Heart left ventricle (tissue), 13 donors: ENCODE measurements around the gene MYO5B.

ENCODE experiments used
- POLR2A ChIP-seq, 2 donors: fragments of 450-650 bp; IDR thresholded peaks; one replicate each; pipeline ENCODE4 v1.6.1; 2017; ENCODE audit warnings: antibody characterized with exemption in 2 of 2, mild to moderate bottlenecking in 2 of 2, moderate library complexity in 2 of 2
- TF ChIP-seq, protein P1 (sequence below), 12 donors: fragments of 200-600 bp; sonication (generic) in 4 of 12; IDR thresholded peaks; one replicate each; pipeline versions ENCODE4 v1.5.0 to v1.8.0; 2018 to 2022; ENCODE audit warnings: antibody characterized with exemption in 12 of 12, mild to moderate bottlenecking in 5 of 12
- donor health status: ischemic (EF 13 %, LVEDD 7.1; RV severe dilation, severe dysfunction).
- donor health status: DM: no; HTN: yes; CAD: no.
- donor health status: DM: no; HTN: no; CAD: no.
- donor health status: ischemic (EF 25% LVEDD 6.9; RV normal size, moderate dysfunction).
- donor health status: ischemic (EF 25% LVEDD 5.7; RV mildly dilated, moderate dysfunction).
- donor health status: ischemic (EF 35%, LVEDD 5.7; RV mildly dilated, moderate dysfunction).
- donor health status: nonischemic (EF 11% LVEDD 7.7; RV severe dilation, severe dysfunction).
- donor health status: DM: yes; HTN: yes; CAD: no.
- donor health status: PGD.
- donor health status: ischemic (EF 29% LVEDD 5.4; RV normal size, mild dysfunction).
- donor health status: nonischemic (EF 23%, LVEDD 6.1; RV moderate dilation, normal function).

DNA sequence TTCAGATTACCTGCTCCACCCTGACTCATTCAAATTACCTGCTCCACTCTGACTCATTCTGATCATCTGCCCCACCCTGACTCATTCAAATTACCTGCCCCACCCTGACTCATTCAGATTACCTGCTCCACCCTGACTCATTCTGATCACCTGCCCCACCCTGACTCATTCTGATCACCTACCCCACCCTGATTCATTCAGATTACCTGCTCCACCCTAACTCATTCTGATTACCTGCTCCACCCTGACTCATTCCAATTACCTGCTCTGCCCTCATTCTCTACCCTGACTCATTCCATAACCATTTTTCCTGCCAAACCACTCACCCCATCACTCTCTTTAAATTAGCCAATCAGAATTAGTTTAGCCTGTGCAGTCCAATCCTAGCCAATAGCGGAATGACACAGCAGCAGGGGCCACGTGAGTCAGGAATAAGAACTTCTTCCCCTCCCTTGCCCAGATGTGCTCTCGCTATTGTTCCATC is 45.2 kb upstream of the MYO5B start:
- TF ChIP-seq, protein P1, sequence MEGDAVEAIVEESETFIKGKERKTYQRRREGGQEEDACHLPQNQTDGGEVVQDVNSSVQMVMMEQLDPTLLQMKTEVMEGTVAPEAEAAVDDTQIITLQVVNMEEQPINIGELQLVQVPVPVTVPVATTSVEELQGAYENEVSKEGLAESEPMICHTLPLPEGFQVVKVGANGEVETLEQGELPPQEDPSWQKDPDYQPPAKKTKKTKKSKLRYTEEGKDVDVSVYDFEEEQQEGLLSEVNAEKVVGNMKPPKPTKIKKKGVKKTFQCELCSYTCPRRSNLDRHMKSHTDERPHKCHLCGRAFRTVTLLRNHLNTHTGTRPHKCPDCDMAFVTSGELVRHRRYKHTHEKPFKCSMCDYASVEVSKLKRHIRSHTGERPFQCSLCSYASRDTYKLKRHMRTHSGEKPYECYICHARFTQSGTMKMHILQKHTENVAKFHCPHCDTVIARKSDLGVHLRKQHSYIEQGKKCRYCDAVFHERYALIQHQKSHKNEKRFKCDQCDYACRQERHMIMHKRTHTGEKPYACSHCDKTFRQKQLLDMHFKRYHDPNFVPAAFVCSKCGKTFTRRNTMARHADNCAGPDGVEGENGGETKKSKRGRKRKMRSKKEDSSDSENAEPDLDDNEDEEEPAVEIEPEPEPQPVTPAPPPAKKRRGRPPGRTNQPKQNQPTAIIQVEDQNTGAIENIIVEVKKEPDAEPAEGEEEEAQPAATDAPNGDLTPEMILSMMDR (IDR thresholded peaks at IDR 0.05) = no peak
- no peak for TF ChIP-seq POLR2A (IDR thresholded peaks at IDR 0.05)
